Ramos (cell line): ENCODE results near the gene MAN1B1.

Experiments used
- in situ Hi-C: fragments of 300-500 bp; cut with MboI; formaldehyde crosslinking; loops from one replicate; pipeline ENCODE4 v1.14.3; 2022; ENCODE audit warnings: low sequenced_read_pairs; ENCODE audit not compliant: unreplicated experiment

Gene MAN1B1

GRCh38 chr9:137080260-137081122, 6.3 kb upstream of the MAN1B1 start:
- in situ Hi-C loops, result no loop called here

GRCh38 chr9:137082222-137082924, 4.4 kb upstream of the MAN1B1 start:
- in situ Hi-C loops, result no loop called here

GRCh38 chr9:137082925-137083290, 3.9 kb upstream of the MAN1B1 start:
- in situ Hi-C loops, result no loop called here

- in situ Hi-C loops, result no loop called here
Observed at GRCh38 chr9:137083394-137084004, 3.3 kb upstream of the MAN1B1 start.

- in situ Hi-C loops, result no loop called here
Observed at GRCh38 chr9:137084526-137084925, 2.3 kb upstream of the MAN1B1 start.

- in situ Hi-C loops, result no loop called here
Observed at GRCh38 chr9:137085920-137086530, 760 bp upstream of the MAN1B1 start.

GRCh38 chr9:137087409-137087925, 682 bp downstream of the MAN1B1 start:
- in situ Hi-C loops, result no loop called here

GRCh38 chr9:137088121-137088520, 1.3 kb downstream of the MAN1B1 start:
- in situ Hi-C loops, result no loop called here

GRCh38 chr9:137089232-137089947, 2.6 kb downstream of the MAN1B1 start:
- in situ Hi-C loops, result no loop called here

- in situ Hi-C loops, result no loop called here
Observed at GRCh38 chr9:137095664-137096517, 9.1 kb downstream of the MAN1B1 start.

- in situ Hi-C loops, result no loop called here
Observed at GRCh38 chr9:137096785-137097546, 10.2 kb downstream of the MAN1B1 start.

- in situ Hi-C loops, result no loop called here
Observed at GRCh38 chr9:137097761-137098462, 11.1 kb downstream of the MAN1B1 start.

- in situ Hi-C loops, result no loop called here
Observed at GRCh38 chr9:137099231-137099630, 12.4 kb downstream of the MAN1B1 start.

GRCh38 chr9:137103206-137103999, 16.6 kb downstream of the MAN1B1 start:
- in situ Hi-C loops, result no loop called here

GRCh38 chr9:137105814-137106661, 19.3 kb downstream of the MAN1B1 start:
- in situ Hi-C loops, result no loop called here

GRCh38 chr9:137106662-137107250, 20.0 kb downstream of the MAN1B1 start:
- in situ Hi-C loops, result no loop called here
